ENCODE results near the gene SPATA21. TPM values are rescaled to one million over a fixed set of nuclear protein-coding genes. Genes with fewer than 3 reads are reported as not detected.

SPATA21 gene
- total and polyA plus RNA-seq, 2 donors (not counting 3 experiments of a cell fraction or from before 2014, with no cell fraction given) = not detected

GRCh38 chr1:16413191-16413590 lies 24.0 kb downstream of the SPATA21 start:
- CTCF ChIA-PET = no interaction called here
- H4K20me1 ChIP-seq (replicated peaks; ENCODE audit: control insufficient read depth, extremely low read depth, insufficient read depth, low read length) = no peaks in the 10 kb centered on the region
- no peaks in the 10 kb centered on the region for H3K79me2 ChIP-seq (ENCODE audit: control insufficient read depth, insufficient read depth, low read length)
- H3K4me2 ChIP-seq (ENCODE audit: insufficient read depth, low read length) = no peak overlapping the region
- POLR2A ChIA-PET = no interaction called here
- no peaks in the 10 kb centered on the region for H3K9me1 ChIP-seq (replicated peaks; ENCODE audit: control insufficient read depth, extremely low read depth, insufficient read depth, low read length)
- H3K9me3 ChIP-seq (replicated peaks; ENCODE audit: control insufficient read depth, insufficient read depth, low read length) = no peaks in the 10 kb centered on the region
- H3K27me3 ChIP-seq (ENCODE audit: control insufficient read depth in 2 of 2, insufficient read depth in 2 of 2, low read length in 2 of 2) = no peaks in the 10 kb centered on the region
- FAIRE-seq (no peak), DNase-seq (ENCODE audit: low read depth, low spot score) (no peak)
- no peak overlapping the region for H3K4me3 ChIP-seq (replicated peaks in 1 of 3; ENCODE audit: insufficient read depth in 1 of 3, low read depth in 1 of 3, low read length in 3 of 3)
- no peak overlapping the region for H3K9ac ChIP-seq (replicated peaks; ENCODE audit: extremely low read depth, insufficient read depth, low read length)
- H3K4me1 ChIP-seq (ENCODE audit: control insufficient read depth, extremely low read depth, insufficient read depth, low read length) = no peaks in the 10 kb centered on the region
- intact Hi-C loops (cut with micrococcal nuclease) = no loop called here
- BruUV-seq (replicated peaks) = no TSS peak
- no peaks in the 10 kb centered on the region for H3K36me3 ChIP-seq (ENCODE audit: control insufficient read depth in 2 of 2, extremely low read depth in 1 of 2, insufficient read depth in 2 of 2, low read length in 2 of 2)
- H3K27ac ChIP-seq (ENCODE audit: insufficient read depth, low read depth, low read length) = no peak overlapping the region
- TF ChIP-seq POLR2AphosphoS5 (IDR thresholded peaks at IDR 0.05; ENCODE audit: insufficient read depth, low read depth, low read length) = no peak
- TF ChIP-seq MAX (IDR thresholded peaks at IDR 0.05; ENCODE audit: insufficient read depth, insufficient read length) = no peak
- no peak for TF ChIP-seq POLR2A (IDR thresholded peaks at IDR 0.05; ENCODE audit: low read depth, low read length)
- TF ChIP-seq EZH2 (IDR thresholded peaks at IDR 0.05; ENCODE audit: borderline replicate concordance, low read depth, low read length, severe bottlenecking) = no peak
- no peak for TF ChIP-seq CTCF (IDR thresholded peaks at IDR 0.05; ENCODE audit: extremely low read depth in 1 of 2, insufficient read depth in 1 of 2, low read depth in 1 of 2, low read length in 2 of 2)
- TF ChIP-seq GATA2 (IDR thresholded peaks at IDR 0.05; ENCODE audit: insufficient read depth, insufficient read length, low read depth, low read length) = no peak
- TF ChIP-seq FOS (IDR thresholded peaks at IDR 0.05; ENCODE audit: borderline replicate concordance, insufficient read depth, low read length) = no peak
- TF ChIP-seq JUN (IDR thresholded peaks at IDR 0.05; ENCODE audit: borderline replicate concordance, insufficient read depth, insufficient read length, low read depth) = no peak
- no peak for TF ChIP-seq MYC (IDR thresholded peaks at IDR 0.05; ENCODE audit: low read depth, low read length)
- H2AFZ ChIP-seq (ENCODE audit: low read depth, low read length) = no peak overlapping the region
- dilution Hi-C loops (cut with MboI; ENCODE audit: extremely low pct_ligation_motif_present, low sequenced_read_pairs) = no loop called here
